ENCODE results near the gene VTI1A. TPM values are rescaled to one million over a fixed set of nuclear protein-coding genes. Genes with fewer than 3 reads are reported as not detected.
A peak's percentile ranks its signal among the peaks of the same experiment; 100 is the strongest.

The VTI1A gene
- total RNA-seq, 1 experiment from 2014 or later = 44.4 TPM

- TF ChIP-seq CTCF (IDR thresholded peaks at IDR 0.05; ENCODE audit: unreplicated experiment) = no peak
- Mint-ChIP-seq H3K36me3 (ENCODE audit: insufficient read depth, unreplicated experiment) (peaks cover 7% of the 10 kb centered on the region), H3K4me3 (ENCODE audit: unreplicated experiment) (no peak overlapping the region), H3K27ac (ENCODE audit: low read depth, unreplicated experiment) (no peak overlapping the region), H3K4me1 (ENCODE audit: insufficient read depth, unreplicated experiment) (peaks cover 18% of the 10 kb centered on the region), H3K27me3 (ENCODE audit: insufficient read depth, unreplicated experiment) (no peaks in the 10 kb centered on the region), H3K9me3 (ENCODE audit: unreplicated experiment) (no peaks in the 10 kb centered on the region)
- no TSS peak for BruUV-seq (replicated peaks)
- ChIA-PET CTCF (interaction anchor here (0.7 kb wide), 1 partner anchor 45 kb away, joined by 3 read pairs; no protein-coding TSS in a partner anchor), POLR2A (interaction anchor here (0.7 kb wide), 1 partner anchor 313 kb away, joined by 4 read pairs; no protein-coding TSS in a partner anchor)
- no peak for DNase-seq (ENCODE audit: unreplicated experiment)
- intact Hi-C loops (cut with micrococcal nuclease) = no loop called here
Measured at GRCh38 chr10:112515852-112516251, 68.8 kb downstream of the VTI1A start.

GRCh38 chr10:112517451-112517862 lies 70.4 kb downstream of the VTI1A start:
- Mint-ChIP-seq H3K4me3 (ENCODE audit: unreplicated experiment) (no peak overlapping the region), H3K4me1 (ENCODE audit: insufficient read depth, unreplicated experiment) (peaks cover 18% of the 10 kb centered on the region), H3K27ac (ENCODE audit: low read depth, unreplicated experiment) (no peak overlapping the region), H3K27me3 (ENCODE audit: insufficient read depth, unreplicated experiment) (no peaks in the 10 kb centered on the region), H3K9me3 (ENCODE audit: unreplicated experiment) (no peaks in the 10 kb centered on the region), H3K36me3 (ENCODE audit: insufficient read depth, unreplicated experiment) (peaks cover 7% of the 10 kb centered on the region)
- no TSS peak for BruUV-seq (replicated peaks)
- intact Hi-C loops (cut with micrococcal nuclease) = no loop called here
- CTCF ChIA-PET = interaction anchor here (0.6 to 0.9 kb wide), 2 partner anchors 31 to 183 kb away, joined by 3 read pairs; no protein-coding TSS in a partner anchor
- POLR2A ChIA-PET = interaction anchor here (1.0 to 1.2 kb wide), 2 partner anchors 8 kb away, joined by 3 read pairs; no protein-coding TSS in a partner anchor
- DNase-seq (ENCODE audit: unreplicated experiment) = peak; percentile 15
- no peak for TF ChIP-seq CTCF (IDR thresholded peaks at IDR 0.05; ENCODE audit: unreplicated experiment)

GRCh38 chr10:112519133-112519761 lies 72.2 kb downstream of the VTI1A start:
- Mint-ChIP-seq H3K4me3 (ENCODE audit: unreplicated experiment) (no peak overlapping the region), H3K27ac (ENCODE audit: low read depth, unreplicated experiment) (no peak overlapping the region), H3K27me3 (ENCODE audit: insufficient read depth, unreplicated experiment) (no peaks in the 10 kb centered on the region), H3K4me1 (ENCODE audit: insufficient read depth, unreplicated experiment) (peaks cover 18% of the 10 kb centered on the region), H3K36me3 (ENCODE audit: insufficient read depth, unreplicated experiment) (peaks cover 7% of the 10 kb centered on the region), H3K9me3 (ENCODE audit: unreplicated experiment) (no peaks in the 10 kb centered on the region)
- peak; percentile 9 for DNase-seq (ENCODE audit: unreplicated experiment)
- POLR2A ChIA-PET = interaction anchor here (0.7 kb wide), 1 partner anchor 77 kb away, joined by 3 read pairs; no protein-coding TSS in a partner anchor
- CTCF ChIA-PET = interaction anchor here (0.5 to 0.6 kb wide), 2 partner anchors 621 to 1684 kb away, joined by 3 read pairs; no protein-coding TSS in a partner anchor
- BruUV-seq (replicated peaks) = no TSS peak
- TF ChIP-seq CTCF (IDR thresholded peaks at IDR 0.05; ENCODE audit: unreplicated experiment) = no peak
- intact Hi-C loops (cut with micrococcal nuclease) = no loop called here

- no peak for TF ChIP-seq CTCF (IDR thresholded peaks at IDR 0.05; ENCODE audit: unreplicated experiment)
- intact Hi-C loops (cut with micrococcal nuclease) = no loop called here
- Mint-ChIP-seq H3K27ac (ENCODE audit: low read depth, unreplicated experiment) (no peak overlapping the region), H3K4me1 (ENCODE audit: insufficient read depth, unreplicated experiment) (peaks cover 30% of the 10 kb centered on the region), H3K9me3 (ENCODE audit: unreplicated experiment) (no peaks in the 10 kb centered on the region), H3K36me3 (ENCODE audit: insufficient read depth, unreplicated experiment) (peaks cover 7% of the 10 kb centered on the region), H3K27me3 (ENCODE audit: insufficient read depth, unreplicated experiment) (no peaks in the 10 kb centered on the region), H3K4me3 (ENCODE audit: unreplicated experiment) (no peak overlapping the region)
- ChIA-PET CTCF (interaction anchor here (0.6 to 0.7 kb wide), 2 partner anchors 54 to 1052 kb away, joined by 3 to 5 read pairs; no protein-coding TSS in a partner anchor), POLR2A (interaction anchor here (0.7 kb wide), 1 partner anchor 743 kb away, joined by 3 read pairs; no protein-coding TSS in a partner anchor)
- no peak for DNase-seq (ENCODE audit: unreplicated experiment)
- BruUV-seq (replicated peaks) = no TSS peak
Measured at GRCh38 chr10:112520914-112521313, 73.9 kb downstream of the VTI1A start.

Measured in MCF 10A (cell line).